ENCODE measurements around the gene MRAS. TPM values are rescaled to one million over a fixed set of nuclear protein-coding genes. Genes with fewer than 3 reads are reported as not detected.

MRAS gene
- polyA plus RNA-seq, 1 experiment: 58.3 TPM

DNA sequence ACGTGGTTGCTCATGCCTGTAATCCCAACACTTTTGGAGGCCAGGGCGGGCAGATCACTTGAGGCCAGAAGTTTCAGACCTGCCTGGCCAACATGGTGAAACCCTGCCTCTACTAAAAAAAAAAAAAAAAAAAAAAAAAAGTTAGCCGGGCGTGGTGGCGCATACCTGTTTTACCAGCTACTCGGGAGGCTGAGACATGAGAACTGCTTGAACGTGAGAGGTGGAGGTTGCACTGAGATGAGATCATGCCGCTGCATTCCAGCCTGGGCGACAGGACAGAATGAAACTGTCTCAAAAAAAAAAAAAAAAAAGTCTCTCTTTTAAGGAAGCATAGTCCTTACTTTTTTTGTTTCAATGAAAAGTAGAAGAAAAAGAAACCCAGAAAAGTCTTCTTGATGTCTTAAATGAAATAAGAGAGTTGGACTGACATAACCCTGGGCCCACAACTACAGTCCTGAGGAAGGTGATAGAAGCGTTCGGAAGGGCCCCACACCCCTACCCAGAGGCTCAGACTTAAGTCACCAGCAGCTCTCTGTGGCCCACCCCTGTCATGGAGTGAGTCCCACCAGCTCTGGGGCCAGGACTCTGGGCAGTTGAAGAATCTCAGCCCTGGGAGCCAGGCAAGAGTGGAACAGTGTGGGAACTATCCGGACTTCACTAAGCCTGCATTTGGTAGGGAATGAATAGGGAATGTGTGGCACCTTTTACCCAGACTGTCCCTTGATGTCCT, 21.3 kb upstream of the MRAS start:
- no peak for DNase-seq (ENCODE audit: low read depth, low spot score)
- TF ChIP-seq, protein P1, sequence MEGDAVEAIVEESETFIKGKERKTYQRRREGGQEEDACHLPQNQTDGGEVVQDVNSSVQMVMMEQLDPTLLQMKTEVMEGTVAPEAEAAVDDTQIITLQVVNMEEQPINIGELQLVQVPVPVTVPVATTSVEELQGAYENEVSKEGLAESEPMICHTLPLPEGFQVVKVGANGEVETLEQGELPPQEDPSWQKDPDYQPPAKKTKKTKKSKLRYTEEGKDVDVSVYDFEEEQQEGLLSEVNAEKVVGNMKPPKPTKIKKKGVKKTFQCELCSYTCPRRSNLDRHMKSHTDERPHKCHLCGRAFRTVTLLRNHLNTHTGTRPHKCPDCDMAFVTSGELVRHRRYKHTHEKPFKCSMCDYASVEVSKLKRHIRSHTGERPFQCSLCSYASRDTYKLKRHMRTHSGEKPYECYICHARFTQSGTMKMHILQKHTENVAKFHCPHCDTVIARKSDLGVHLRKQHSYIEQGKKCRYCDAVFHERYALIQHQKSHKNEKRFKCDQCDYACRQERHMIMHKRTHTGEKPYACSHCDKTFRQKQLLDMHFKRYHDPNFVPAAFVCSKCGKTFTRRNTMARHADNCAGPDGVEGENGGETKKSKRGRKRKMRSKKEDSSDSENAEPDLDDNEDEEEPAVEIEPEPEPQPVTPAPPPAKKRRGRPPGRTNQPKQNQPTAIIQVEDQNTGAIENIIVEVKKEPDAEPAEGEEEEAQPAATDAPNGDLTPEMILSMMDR (IDR thresholded peaks at IDR 0.05; ENCODE audit: low read depth, low read length): no peak
- POLR2A ChIA-PET: no interaction called here
- H3K9me3 ChIP-seq (ENCODE audit: control insufficient read depth, insufficient read depth, low read length): no peaks in the 10 kb centered on the region; the same call in 1 of the 2 replicates
- no peak overlapping the region for H3K27ac ChIP-seq (ENCODE audit: low read depth, low read length)
- peaks cover 6% of the 10 kb centered on the region for H3K27me3 ChIP-seq (ENCODE audit: control insufficient read depth, insufficient read depth, low read length)
- CTCF ChIA-PET: interaction anchor here (0.7 kb wide), 1 partner anchor 110 kb away, joined by 4 read pairs; no protein-coding TSS in a partner anchor
- H3K4me3 ChIP-seq (ENCODE audit: low read depth, low read length): no peak overlapping the region

DNA sequence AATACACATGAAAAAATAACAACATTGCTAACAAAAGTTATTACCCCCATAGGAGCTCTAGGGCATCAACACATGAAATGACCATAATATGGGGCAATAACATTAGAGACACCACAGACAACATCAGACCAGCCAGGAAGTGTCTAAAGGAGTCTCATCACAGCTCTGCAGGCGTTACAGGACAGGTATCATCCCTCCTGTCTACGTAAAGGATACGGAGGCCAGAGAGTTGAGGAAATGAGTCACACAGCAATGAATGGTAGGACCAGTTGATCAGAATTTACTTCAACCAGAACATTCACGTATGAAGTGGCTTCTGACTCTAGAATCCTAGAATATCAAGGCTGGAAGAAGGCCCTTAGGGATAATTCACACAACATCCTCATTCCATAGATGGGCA, 20.5 kb upstream of the MRAS start:
- CTCF ChIA-PET: interaction anchor here (1.1 to 2.5 kb wide), 5 partner anchors 22 to 138 kb away, joined by 3 to 11 read pairs (median 8); no protein-coding TSS in a partner anchor
- H3K27ac ChIP-seq (ENCODE audit: low read depth, low read length): no peak overlapping the region
- POLR2A ChIA-PET: no interaction called here
- no peaks in the 10 kb centered on the region; the same call in 1 of the 2 replicates for H3K9me3 ChIP-seq (ENCODE audit: control insufficient read depth, insufficient read depth, low read length)
- H3K27me3 ChIP-seq (ENCODE audit: control insufficient read depth, insufficient read depth, low read length): peaks cover 5% of the 10 kb centered on the region
- H3K4me3 ChIP-seq (ENCODE audit: low read depth, low read length): no peak overlapping the region
- no peak for DNase-seq (ENCODE audit: low read depth, low spot score)
- TF ChIP-seq, protein P1 (IDR thresholded peaks at IDR 0.05; ENCODE audit: low read depth, low read length): no peak

DNA sequence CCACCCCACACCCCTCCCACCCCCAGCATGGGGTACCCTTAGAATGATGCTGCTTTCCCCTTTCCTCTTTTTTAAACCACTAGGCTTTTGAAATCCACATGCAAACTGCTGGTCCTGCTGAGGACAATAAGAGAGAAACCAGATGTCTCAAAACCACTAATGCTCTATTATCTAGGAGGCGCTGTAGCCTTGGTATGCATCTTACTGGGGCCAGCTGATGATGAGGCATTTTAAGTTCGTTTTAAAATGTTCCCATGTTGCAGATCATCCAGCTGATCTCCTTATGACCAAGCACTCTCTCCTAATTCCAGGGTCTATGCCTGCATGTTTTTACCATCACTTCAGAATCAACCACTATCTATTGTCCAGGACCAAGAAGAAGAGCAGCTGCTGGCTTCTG, 20.0 kb upstream of the MRAS start:
- no peak overlapping the region for H3K27ac ChIP-seq (ENCODE audit: low read depth, low read length)
- H3K27me3 ChIP-seq (ENCODE audit: control insufficient read depth, insufficient read depth, low read length): peaks cover 4% of the 10 kb centered on the region
- TF ChIP-seq, protein P1 (IDR thresholded peaks at IDR 0.05; ENCODE audit: low read depth, low read length): peak; percentile 21; the same call in 1 of the 2 replicates
- no peak for DNase-seq (ENCODE audit: low read depth, low spot score)
- H3K4me3 ChIP-seq (ENCODE audit: low read depth, low read length): no peak overlapping the region
- POLR2A ChIA-PET: interaction anchor here (0.6 kb wide), 1 partner anchor 366 kb away, joined by 3 read pairs; no protein-coding TSS in a partner anchor
- no peaks in the 10 kb centered on the region; the same call in 1 of the 2 replicates for H3K9me3 ChIP-seq (ENCODE audit: control insufficient read depth, insufficient read depth, low read length)
- CTCF ChIA-PET: interaction anchor here (0.8 to 5.2 kb wide), 8 partner anchors 8 to 139 kb away, joined by 3 to 36 read pairs (median 6); partner anchors contain the start of gene MRAS

DNA sequence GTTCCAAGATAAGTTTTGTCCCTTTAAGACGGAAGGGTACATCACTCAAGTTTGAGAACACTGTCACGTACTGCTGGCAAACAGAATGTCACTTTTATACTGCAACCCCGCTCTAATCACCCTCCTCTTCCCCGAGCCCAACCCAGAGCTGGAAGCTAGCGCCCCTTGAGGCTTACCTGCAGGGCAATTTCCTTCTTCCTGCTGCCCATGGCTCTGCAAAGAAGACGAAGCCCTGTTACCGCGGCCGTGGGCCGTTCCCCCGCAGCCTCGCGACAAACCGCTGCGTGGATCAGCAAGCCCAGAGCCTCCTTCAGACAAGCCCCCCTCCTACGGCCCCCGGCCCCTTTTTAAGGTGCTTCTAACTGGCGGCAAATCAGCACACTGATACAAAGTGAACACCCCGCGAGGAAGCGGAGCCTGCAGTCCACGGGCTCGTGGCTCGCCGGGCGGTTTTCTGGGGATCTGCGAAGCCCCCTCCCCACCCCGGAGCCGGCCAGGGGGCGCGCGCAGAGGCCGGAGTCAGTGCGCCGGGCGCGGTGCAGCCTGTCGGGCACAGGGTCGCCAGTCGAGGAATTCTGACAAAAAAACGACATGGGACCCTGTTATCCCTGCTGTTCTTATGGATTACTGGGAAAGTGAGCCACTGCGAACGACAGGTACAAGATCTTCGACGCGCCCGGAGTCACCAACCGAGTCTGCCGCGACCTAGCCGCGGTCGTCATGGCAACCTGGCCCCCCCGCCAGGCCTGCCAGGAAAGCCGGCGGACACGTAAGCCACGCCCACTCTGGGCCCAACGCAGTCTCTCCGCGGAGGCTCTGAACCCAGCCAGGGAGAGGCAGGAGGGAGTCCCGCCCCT, 19.0 kb upstream of the MRAS start, which contains the start of gene NME9:
TSS of gene NME9 (minus strand) at position 725 of the 857 bp plus-strand sequence. CDS start at position 209, 516 bp downstream.
- Histone ChIP-seq H3K4me3 (ENCODE audit: low read depth, low read length) (peak within 1 kb of the TSS; percentile 68), H3K27me3 (ENCODE audit: control insufficient read depth, insufficient read depth, low read length) (peaks cover 5% of the 10 kb centered on the region), H3K9me3 (ENCODE audit: control insufficient read depth, insufficient read depth, low read length) (no peaks in the 10 kb centered on the region; the same call in 1 of the 2 replicates), H3K27ac (ENCODE audit: low read depth, low read length) (no peak within 1 kb of the TSS)
- peak; percentile 55 for DNase-seq (ENCODE audit: low read depth, low spot score)
- POLR2A ChIA-PET: interaction anchor here (0.6 kb wide), 1 partner anchor 365 kb away, joined by 3 read pairs; no protein-coding TSS in a partner anchor
- TF ChIP-seq, protein P1 (IDR thresholded peaks at IDR 0.05; ENCODE audit: low read depth, low read length): peak; percentile 79
- CTCF ChIA-PET: interaction anchor here (0.6 to 5.2 kb wide), 11 partner anchors 9 to 1932 kb away, joined by 3 to 36 read pairs (median 4); partner anchors contain the start of gene MRAS
